GM21619 (cell line): ENCODE measurements around the gene CIPC.

Experiments
- ATAC-seq: cut with Tn5 transposase; IDR thresholded peaks from one replicate; pipeline ENCODE4 v1.9.1; 2021; ENCODE audit not compliant: unreplicated experiment

Gene CIPC

GRCh38 chr14:77097700-77098528, at the start of gene CIPC:
Gene CIPC, plus strand, starts transcription at chr14:77098258. Its CDS starts 7,451 bp downstream, at chr14:77105709.
- peak; percentile 81 for ATAC-seq

DNA sequence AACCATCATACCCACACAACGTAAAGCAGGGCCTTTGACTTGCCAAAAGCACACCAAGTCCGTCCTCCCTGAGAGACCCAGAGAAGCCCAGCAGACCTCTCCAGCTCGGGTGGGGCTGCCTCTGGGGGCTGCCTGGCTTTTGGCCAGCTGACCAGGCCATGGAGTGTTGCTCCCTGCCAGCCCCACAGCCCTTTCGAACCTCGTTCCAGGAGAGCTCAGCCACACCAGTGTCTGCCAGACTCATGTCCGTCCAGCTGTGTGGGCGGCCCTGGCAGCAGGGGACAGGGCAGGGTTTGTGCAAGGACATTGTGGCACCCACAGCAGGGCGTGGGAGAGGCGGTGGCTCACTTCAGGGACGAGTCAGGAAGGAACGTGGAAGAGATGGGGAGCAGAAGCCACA, 46.9 kb upstream of the CIPC start:
- no peak for ATAC-seq

- no peak for ATAC-seq
Measured at GRCh38 chr14:77052281-77053044, 45.6 kb upstream of the CIPC start.

GRCh38 chr14:77053046-77053841, 44.8 kb upstream of the CIPC start:
- ATAC-seq = no peak

DNA sequence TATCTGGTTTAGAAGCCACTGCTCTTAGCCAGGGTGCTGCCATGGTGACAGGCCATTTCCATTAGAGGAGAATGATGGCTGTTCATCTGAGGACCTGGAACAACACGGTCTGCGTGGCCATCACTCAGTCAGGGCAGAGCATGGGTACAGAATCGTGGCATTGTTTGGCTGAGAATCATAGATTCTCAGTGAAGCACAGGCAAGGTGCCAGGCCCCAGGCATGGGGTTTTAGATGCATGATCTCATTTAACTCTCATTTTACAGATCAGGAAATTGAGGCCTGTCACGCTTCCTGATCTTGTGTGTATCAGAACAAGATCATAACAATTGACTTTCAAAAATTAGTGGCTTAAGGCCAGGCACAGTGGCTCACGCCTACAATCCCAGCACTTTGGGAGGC, 42.8 kb upstream of the CIPC start:
- ATAC-seq = no peak

DNA sequence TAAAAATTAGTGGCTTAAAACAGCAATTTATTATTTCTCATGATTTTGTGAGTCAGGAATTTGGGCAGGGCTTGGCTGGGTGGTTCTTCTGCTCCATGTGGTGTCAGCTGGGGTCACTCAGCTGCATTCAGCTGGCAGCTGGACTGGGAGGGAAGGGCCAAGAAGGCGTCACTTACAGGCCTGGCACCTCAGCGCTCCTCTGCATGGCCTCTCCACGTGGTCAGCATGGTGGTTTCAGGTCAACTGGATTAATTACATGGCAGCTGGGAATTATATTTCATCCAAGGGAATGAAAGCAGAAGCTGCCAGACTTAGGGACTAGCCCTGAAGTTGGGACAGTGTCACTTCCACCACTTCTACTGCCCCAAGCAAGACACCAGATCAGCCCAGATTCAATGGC, 42.1 kb upstream of the CIPC start:
- ATAC-seq = no peak

GRCh38 chr14:77058117-77058516, 39.9 kb upstream of the CIPC start:
- ATAC-seq = no peak

GRCh38 chr14:77058785-77059184, 39.3 kb upstream of the CIPC start:
- no peak for ATAC-seq

DNA sequence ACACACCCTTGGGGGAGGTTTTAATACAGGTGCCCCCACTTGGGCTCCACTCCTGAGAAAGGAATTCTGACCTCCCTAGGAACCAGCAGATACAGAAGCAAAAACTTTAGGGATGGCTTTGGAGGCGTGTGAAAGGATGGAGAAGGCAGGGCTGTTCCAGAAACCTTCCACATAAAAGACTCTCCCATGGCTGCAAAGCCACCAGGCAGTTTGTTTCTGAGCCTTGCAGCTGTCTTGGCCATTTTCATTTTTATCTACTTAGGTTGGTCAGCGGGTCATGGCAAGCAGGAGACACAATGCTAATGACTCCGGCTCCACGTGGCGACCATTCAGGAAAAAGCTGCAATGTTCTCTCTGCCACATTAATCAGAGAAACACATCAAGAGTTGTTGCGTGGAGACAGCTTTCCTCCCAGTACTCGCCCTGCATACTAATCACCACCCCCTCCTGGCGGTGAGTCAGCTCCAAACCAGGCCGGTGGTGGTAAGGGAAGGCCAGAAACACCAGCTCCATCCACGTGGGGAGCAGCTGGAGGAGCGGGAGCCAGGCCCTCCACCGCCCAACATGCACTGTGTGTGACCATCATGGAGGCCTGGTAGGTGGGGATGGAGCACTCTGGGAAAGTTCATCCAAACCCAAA, 38.7 kb upstream of the CIPC start:
- ATAC-seq = no peak

GRCh38 chr14:77061630-77062257, 36.3 kb upstream of the CIPC start:
- ATAC-seq = no peak

- ATAC-seq = no peak
Measured at GRCh38 chr14:77062261-77062660, 35.8 kb upstream of the CIPC start.

GRCh38 chr14:77063571-77064171, 34.4 kb upstream of the CIPC start:
- ATAC-seq = no peak

DNA sequence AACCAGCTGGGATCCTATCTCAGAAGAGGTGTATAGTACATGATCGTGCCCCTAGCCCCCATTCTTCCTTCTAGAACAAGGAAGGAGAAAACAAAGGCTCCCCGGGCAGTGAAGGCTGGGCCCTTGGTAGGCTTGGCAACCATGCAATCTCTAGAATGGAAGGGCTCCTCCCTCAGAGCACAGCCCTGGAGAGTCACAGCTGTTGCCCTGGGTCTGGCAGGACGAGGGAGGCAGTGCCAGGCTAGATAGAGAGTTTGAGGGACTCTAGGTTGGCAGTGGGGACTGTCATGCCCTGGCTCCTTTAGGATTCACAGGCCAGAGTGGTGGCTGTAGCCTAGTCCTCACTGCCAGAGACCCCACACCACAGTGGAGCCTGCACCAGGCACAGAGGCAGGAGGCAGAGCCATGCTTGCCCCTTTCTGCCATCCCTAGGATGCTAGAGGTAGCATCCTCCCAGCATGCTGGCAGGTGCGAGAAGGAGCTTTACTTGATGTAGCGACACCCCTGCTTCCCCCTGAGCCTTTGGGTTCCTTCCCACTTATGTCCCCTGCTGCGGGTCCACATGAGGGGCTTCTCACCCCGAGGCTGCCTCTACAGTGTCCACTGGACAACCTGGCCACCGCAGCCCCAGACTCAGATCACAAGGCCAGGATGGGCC, 33.4 kb upstream of the CIPC start:
- ATAC-seq = no peak

GRCh38 chr14:77065851-77066577, 32.0 kb upstream of the CIPC start:
- ATAC-seq = no peak

DNA sequence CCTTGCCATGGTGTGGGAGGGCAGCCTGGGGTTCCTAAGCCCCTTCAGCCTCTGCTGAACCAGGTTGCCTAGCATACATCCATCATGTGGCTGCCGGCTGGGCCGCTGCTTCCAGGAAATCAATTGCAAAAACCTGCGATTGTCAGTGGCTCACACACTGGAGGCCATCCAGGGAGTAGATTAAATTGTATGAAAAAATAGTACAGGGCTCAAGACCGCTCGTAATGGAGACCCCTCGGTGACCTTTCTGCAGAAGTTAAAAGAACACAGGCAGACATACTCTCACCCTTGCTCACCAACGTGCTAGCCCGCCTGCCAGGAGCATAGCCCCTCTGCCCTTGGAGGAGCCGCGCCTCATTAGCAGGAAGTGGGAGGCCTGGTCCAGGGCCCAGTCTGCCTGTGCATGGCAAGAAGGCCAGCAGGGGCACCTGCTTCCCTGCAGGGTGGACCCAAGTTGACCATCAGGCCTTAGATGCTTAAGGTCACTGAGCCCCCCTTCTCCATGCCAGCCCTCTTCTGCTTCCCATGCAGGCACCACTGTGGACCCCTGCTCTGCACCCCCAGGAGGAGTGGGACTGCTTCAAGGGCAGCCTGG, 31.4 kb upstream of the CIPC start:
- ATAC-seq = no peak

- no peak for ATAC-seq
Measured at GRCh38 chr14:77067632-77068516, 30.2 kb upstream of the CIPC start.

- ATAC-seq = no peak
Measured at GRCh38 chr14:77068517-77069200, 29.4 kb upstream of the CIPC start.
